HG02571 (cell line): Measurements from ENCODE around the gene CPB2.

ENCODE experiments used
- ATAC-seq: cut with Tn5 transposase; IDR thresholded peaks from one replicate; pipeline ENCODE4 v1.9.1; 2021; ENCODE audit warnings: mild to moderate bottlenecking, moderate library complexity; ENCODE audit not compliant: unreplicated experiment

The CPB2 gene

GRCh38 chr13:46104868-46105267 is at the start of gene CPB2:
Gene CPB2, minus strand, starts transcription at chr13:46105033. Its CDS starts 24 bp downstream, at chr13:46105009.
- ATAC-seq: no peak

- ATAC-seq: no peak
These were observed 49.4 kb upstream of the CPB2 start for GRCh38 chr13:46154136-46154801.

- ATAC-seq: no peak
These were observed 47.9 kb upstream of the CPB2 start for GRCh38 chr13:46152627-46153328.

- no peak for ATAC-seq
These were observed 45.4 kb upstream of the CPB2 start for GRCh38 chr13:46150134-46150693.

GRCh38 chr13:46149272-46150133 is 44.7 kb upstream of the CPB2 start:
- ATAC-seq: no peak

GRCh38 chr13:46146898-46147297 is 42.1 kb upstream of the CPB2 start:
- no peak for ATAC-seq

- no peak for ATAC-seq
These were observed 41.1 kb upstream of the CPB2 start for GRCh38 chr13:46145950-46146349.

GRCh38 chr13:46145135-46145534 is 40.3 kb upstream of the CPB2 start:
- no peak for ATAC-seq

GRCh38 chr13:46143184-46143701 is 38.4 kb upstream of the CPB2 start:
- ATAC-seq: no peak

GRCh38 chr13:46142776-46143175 is 37.9 kb upstream of the CPB2 start:
- no peak for ATAC-seq

- no peak for ATAC-seq
These were observed 35.2 kb upstream of the CPB2 start for GRCh38 chr13:46140044-46140443.

GRCh38 chr13:46137627-46138317 is 32.9 kb upstream of the CPB2 start:
- ATAC-seq: no peak

- ATAC-seq: no peak
These were observed 31.9 kb upstream of the CPB2 start for GRCh38 chr13:46136688-46137087.

GRCh38 chr13:46134961-46135522 is 30.2 kb upstream of the CPB2 start:
- no peak for ATAC-seq

- no peak for ATAC-seq
These were observed 29.7 kb upstream of the CPB2 start for GRCh38 chr13:46134494-46134893.

- ATAC-seq: no peak
These were observed 27.3 kb upstream of the CPB2 start for GRCh38 chr13:46132109-46132508.

GRCh38 chr13:46131705-46132104 is 26.9 kb upstream of the CPB2 start:
- no peak for ATAC-seq

- no peak for ATAC-seq
These were observed 25.3 kb upstream of the CPB2 start for GRCh38 chr13:46129955-46130618.

GRCh38 chr13:46129124-46129523 is 24.3 kb upstream of the CPB2 start:
- no peak for ATAC-seq
